ENCODE results near the gene IMMP2L.
"Not testable (repeated sequence)": the region's sequence is repeated elsewhere in the genome, so short reads cannot be mapped to it uniquely, and the experiment has no call there.

IMMP2L gene

DNA sequence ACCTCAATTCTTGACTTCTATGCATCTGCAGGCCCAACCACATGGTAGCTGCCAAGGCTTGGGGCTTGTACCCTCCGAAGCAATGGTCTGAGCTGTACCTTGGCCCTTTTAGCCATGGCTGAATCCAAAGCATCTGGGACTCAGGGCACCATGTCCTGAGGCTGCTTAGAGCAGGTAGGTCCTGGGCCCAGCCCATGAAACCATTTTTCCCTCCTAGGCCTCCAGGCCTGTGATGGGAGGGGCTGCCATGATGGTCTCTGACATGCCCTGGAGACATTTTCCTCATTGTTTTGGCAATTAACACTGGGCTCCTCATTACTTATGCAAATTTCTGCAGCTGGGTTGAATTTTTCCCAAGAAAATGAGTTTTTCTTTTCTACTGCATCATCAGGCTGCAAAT lies 889.1 kb downstream of the IMMP2L start:
- no peak for TF ChIP-seq JUND (IDR thresholded peaks at IDR 0.05; ENCODE audit: low read depth)
- in situ Hi-C loops (cut with HindIII; ENCODE audit: low pct_unique_long_range_greater_than_20kb, low sequenced_read_pairs) = no loop called here

GRCh38 chr7:110669410-110669809 lies 892.9 kb downstream of the IMMP2L start:
- no peak for TF ChIP-seq JUND (IDR thresholded peaks at IDR 0.05; ENCODE audit: low read depth)
- in situ Hi-C loops (cut with HindIII; ENCODE audit: low pct_unique_long_range_greater_than_20kb, low sequenced_read_pairs) = no loop called here
- DNase-seq (ENCODE audit: low read depth in 1 of 2, low spot score in 1 of 2) = no peak

More for the DNA sequence above, 889.1 kb downstream of the IMMP2L start:
- DNase-seq (ENCODE audit: low read depth in 1 of 2, low spot score in 1 of 2) = no peak

DNA sequence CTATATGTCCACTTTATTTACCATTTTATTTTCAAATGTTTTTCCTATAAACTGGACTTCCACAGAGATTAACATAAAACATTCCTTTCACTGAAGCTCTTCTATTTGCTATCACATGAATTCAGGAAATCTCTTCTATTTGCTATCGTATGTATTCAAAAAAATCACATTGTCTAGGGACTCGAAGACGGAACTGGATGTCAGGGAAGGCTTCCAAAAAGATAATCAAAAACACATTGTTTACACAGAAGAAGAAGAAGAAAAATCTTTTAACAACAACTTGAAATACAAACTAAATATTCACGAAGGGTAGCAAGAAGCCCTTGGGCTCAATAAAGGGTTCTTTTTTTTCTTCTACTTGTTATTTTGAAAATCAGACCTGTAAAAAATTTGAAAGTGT lies 897.5 kb downstream of the IMMP2L start:
- in situ Hi-C loops (cut with HindIII; ENCODE audit: low pct_unique_long_range_greater_than_20kb, low sequenced_read_pairs) = no loop called here
- TF ChIP-seq JUND (IDR thresholded peaks at IDR 0.05; ENCODE audit: low read depth) = no peak
- no peak for DNase-seq (ENCODE audit: low read depth in 1 of 2, low spot score in 1 of 2)

DNA sequence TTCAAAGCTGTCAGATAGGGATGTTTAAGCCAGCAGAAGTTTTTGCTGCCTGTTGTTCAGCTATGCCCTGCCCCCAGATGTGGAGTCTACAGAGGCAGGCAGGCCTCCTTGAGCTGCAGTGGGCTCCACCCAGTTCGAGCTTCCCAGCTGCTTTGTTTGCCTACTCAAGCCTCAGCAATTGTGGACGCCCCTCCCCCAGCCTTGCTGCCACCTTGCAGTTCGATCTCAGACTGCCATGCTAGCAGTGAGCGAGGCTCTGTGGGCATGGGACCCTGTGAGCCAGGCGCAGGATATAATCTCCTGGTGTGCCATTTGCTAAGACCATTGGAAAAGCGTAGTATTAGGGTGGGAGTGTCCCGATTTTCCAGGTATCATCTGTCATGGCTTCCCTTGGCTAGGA lies 901.7 kb downstream of the IMMP2L start:
- DNase-seq (ENCODE audit: low read depth in 1 of 2, low spot score in 1 of 2); in situ Hi-C loops (cut with HindIII; ENCODE audit: low pct_unique_long_range_greater_than_20kb, low sequenced_read_pairs): not testable (repeated sequence)

GRCh38 chr7:110650328-110650727 lies 912.0 kb downstream of the IMMP2L start:
- no peak for TF ChIP-seq JUND (IDR thresholded peaks at IDR 0.05; ENCODE audit: low read depth)
- DNase-seq (ENCODE audit: low read depth in 1 of 2, low spot score in 1 of 2) = no peak
- in situ Hi-C loops (cut with HindIII; ENCODE audit: low pct_unique_long_range_greater_than_20kb, low sequenced_read_pairs) = no loop called here

GRCh38 chr7:110647266-110647665 lies 915.0 kb downstream of the IMMP2L start:
- in situ Hi-C loops (cut with HindIII; ENCODE audit: low pct_unique_long_range_greater_than_20kb, low sequenced_read_pairs) = no loop called here
- DNase-seq (ENCODE audit: low read depth in 1 of 2, low spot score in 1 of 2) = no peak
- no peak for TF ChIP-seq JUND (IDR thresholded peaks at IDR 0.05; ENCODE audit: low read depth)

DNA sequence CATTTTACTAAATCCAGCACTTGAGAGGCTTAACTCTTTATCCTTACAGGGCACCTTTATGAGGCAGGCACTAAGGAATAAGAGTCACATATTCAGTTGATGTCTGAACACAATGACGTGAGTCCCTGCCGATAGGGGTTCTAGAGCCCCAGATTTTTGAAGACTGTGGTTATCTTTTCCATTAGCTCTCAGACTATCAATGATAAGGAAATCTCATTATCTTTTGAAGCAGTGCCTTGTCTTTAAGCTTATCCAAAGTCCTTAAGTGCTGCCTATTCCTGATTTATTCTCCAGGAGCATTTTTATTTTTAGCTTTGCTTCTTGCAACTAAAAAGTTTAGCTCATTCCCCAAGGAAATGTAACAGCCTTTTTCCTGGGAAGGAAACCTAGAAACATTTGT lies 915.5 kb downstream of the IMMP2L start:
- TF ChIP-seq JUND (IDR thresholded peaks at IDR 0.05; ENCODE audit: low read depth) = no peak

GRCh38 chr7:110645616-110646015 lies 916.7 kb downstream of the IMMP2L start:
- no peak for DNase-seq (ENCODE audit: low read depth in 1 of 2, low spot score in 1 of 2)
- in situ Hi-C loops (cut with HindIII; ENCODE audit: low pct_unique_long_range_greater_than_20kb, low sequenced_read_pairs) = no loop called here
- TF ChIP-seq JUND (IDR thresholded peaks at IDR 0.05; ENCODE audit: low read depth) = no peak

More for the DNA sequence above, 915.5 kb downstream of the IMMP2L start:
- no peak for DNase-seq (ENCODE audit: low read depth in 1 of 2, low spot score in 1 of 2)
- in situ Hi-C loops (cut with HindIII; ENCODE audit: low pct_unique_long_range_greater_than_20kb, low sequenced_read_pairs) = no loop called here

- no peak for DNase-seq (ENCODE audit: low read depth in 1 of 2, low spot score in 1 of 2)
Observed at GRCh38 chr7:110645060-110645459, 917.2 kb downstream of the IMMP2L start.

GRCh38 chr7:110637252-110637651 lies 925.0 kb downstream of the IMMP2L start:
- no peak for TF ChIP-seq JUND (IDR thresholded peaks at IDR 0.05; ENCODE audit: low read depth)
- in situ Hi-C loops (cut with HindIII; ENCODE audit: low pct_unique_long_range_greater_than_20kb, low sequenced_read_pairs) = no loop called here
- DNase-seq (ENCODE audit: low read depth in 1 of 2, low spot score in 1 of 2) = no peak

More at GRCh38 chr7:110645060-110645459, 917.2 kb downstream of the IMMP2L start:
- TF ChIP-seq JUND (IDR thresholded peaks at IDR 0.05; ENCODE audit: low read depth) = no peak
- in situ Hi-C loops (cut with HindIII; ENCODE audit: low pct_unique_long_range_greater_than_20kb, low sequenced_read_pairs) = no loop called here

DNA sequence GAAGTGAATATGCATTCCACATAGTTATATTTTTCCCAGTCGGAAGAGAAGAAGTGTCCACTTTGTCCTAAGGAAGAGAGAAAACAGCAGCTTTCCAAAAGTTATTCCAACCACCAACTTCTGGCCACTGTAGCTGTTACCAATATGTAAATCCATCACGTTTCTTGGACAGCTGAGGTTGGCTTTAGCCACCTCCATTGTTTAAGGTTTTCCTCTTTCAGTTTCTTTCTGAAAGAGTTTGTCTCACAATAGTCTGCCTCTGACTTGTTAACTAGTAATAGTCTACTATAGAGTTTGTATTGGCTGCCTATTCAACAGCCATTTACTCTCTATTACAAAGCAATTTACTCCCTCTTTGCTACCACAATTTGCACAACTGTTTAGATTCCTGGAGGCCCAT lies 929.0 kb downstream of the IMMP2L start:
- in situ Hi-C loops (cut with HindIII; ENCODE audit: low pct_unique_long_range_greater_than_20kb, low sequenced_read_pairs) = no loop called here

GRCh38 chr7:110626414-110626813 lies 935.9 kb downstream of the IMMP2L start:
- DNase-seq (ENCODE audit: low read depth in 1 of 2, low spot score in 1 of 2) = no peak
- no peak for TF ChIP-seq JUND (IDR thresholded peaks at IDR 0.05; ENCODE audit: low read depth)
- in situ Hi-C loops (cut with HindIII; ENCODE audit: low pct_unique_long_range_greater_than_20kb, low sequenced_read_pairs) = no loop called here

More for the DNA sequence above, 929.0 kb downstream of the IMMP2L start:
- no peak for TF ChIP-seq JUND (IDR thresholded peaks at IDR 0.05; ENCODE audit: low read depth)
- DNase-seq (ENCODE audit: low read depth in 1 of 2, low spot score in 1 of 2) = no peak

DNA sequence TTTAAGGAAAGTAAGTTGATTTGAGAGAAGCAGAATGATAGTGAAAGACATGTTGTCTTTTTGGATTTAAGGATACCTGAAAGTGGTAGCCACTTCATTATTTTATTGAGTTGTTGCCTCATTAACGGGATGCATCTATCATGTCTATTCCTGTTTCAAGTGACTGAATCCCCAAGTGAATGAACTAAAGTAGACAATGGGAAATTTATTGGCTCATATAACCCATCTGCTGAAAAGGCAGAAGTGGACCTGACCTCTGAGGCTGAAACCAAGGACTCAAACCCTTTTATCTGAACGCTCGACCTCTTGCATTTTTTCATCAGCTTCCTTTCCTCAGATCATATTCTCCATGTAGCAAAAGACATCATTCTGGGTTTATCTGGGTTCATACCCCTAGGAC lies 937.0 kb downstream of the IMMP2L start:
- in situ Hi-C loops (cut with HindIII; ENCODE audit: low pct_unique_long_range_greater_than_20kb, low sequenced_read_pairs) = no loop called here
- no peak for TF ChIP-seq JUND (IDR thresholded peaks at IDR 0.05; ENCODE audit: low read depth)
- DNase-seq (ENCODE audit: low read depth in 1 of 2, low spot score in 1 of 2) = no peak

DNA sequence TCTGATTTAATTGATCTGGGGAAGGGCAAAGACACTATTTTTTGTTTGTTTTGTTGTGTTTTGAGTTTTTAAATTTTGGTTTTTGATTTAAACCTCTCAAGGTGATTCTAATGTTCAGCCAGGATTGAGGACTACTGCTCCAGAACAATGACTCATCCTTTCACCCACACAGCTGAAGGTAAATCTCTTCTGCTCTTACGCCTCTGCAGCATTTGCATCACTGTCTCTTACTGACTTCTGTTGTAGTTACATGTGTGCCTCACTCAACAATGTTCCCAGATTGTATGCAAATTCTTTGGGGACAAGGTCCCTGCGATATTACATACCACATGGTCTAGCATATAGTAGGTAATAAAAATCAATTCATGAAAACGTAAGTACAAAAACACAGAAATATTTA lies 938.9 kb downstream of the IMMP2L start:
- in situ Hi-C loops (cut with HindIII; ENCODE audit: low pct_unique_long_range_greater_than_20kb, low sequenced_read_pairs) = no loop called here
- no peak for TF ChIP-seq JUND (IDR thresholded peaks at IDR 0.05; ENCODE audit: low read depth)
- DNase-seq (ENCODE audit: low read depth in 1 of 2, low spot score in 1 of 2) = no peak
